UCSD-AML1 (cell line): Measurements from ENCODE around the gene FHIT.

Experiments used
- DNase-seq: peaks from one replicate; lab custom pipeline; 2025; ENCODE audit not compliant: unreplicated experiment; lab: John Stamatoyannopoulos, UW

FHIT gene

GRCh38 chr3:60779637-60780036 is 471.6 kb downstream of the FHIT start:
- DNase-seq = no peak

GRCh38 chr3:60775985-60776384 is 475.3 kb downstream of the FHIT start:
- DNase-seq = no peak

GRCh38 chr3:60774617-60775016 is 476.6 kb downstream of the FHIT start:
- DNase-seq = no peak

DNA sequence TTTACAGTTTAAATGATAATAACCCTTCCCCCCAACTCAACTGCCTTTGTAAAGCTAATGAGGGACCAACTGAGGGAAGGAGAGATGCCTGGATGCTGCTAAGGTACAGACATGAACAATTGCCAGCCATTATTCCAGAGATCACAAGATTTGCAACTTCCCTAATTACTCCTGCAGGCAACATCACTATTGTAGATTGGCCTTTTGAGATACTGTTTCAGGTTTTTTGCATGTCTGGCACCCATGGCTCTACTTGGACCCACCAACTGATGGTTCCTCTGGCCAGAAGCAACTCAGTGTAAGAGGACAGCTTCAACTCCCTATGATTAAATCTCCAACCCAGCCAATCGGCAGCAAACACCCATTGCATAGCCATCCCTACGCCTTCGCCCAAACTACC is 478.7 kb downstream of the FHIT start:
- DNase-seq = no peak

DNA sequence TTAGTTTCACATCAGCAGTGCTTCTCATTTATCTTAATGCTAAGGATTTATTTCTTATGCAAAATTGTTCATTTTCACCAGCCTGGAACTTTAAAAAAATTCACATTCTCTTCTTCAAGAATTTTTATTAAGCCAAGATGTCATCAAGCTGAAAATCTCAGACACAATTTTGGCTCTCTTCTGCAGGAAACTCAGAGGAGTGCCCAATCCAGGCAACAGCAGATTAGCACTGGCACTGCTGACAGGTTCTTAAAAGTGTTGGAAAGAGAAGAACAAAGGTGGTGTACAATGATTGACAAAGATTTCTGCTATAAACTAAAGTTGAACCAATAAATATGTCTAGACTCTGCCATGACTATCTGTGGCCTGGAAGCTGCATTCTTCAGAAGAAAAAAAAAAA is 479.5 kb downstream of the FHIT start:
- DNase-seq = no peak

- DNase-seq = no peak
Observed at GRCh38 chr3:60770532-60770931, 480.7 kb downstream of the FHIT start.

GRCh38 chr3:60767536-60767935 is 483.7 kb downstream of the FHIT start:
- DNase-seq = no peak

DNA sequence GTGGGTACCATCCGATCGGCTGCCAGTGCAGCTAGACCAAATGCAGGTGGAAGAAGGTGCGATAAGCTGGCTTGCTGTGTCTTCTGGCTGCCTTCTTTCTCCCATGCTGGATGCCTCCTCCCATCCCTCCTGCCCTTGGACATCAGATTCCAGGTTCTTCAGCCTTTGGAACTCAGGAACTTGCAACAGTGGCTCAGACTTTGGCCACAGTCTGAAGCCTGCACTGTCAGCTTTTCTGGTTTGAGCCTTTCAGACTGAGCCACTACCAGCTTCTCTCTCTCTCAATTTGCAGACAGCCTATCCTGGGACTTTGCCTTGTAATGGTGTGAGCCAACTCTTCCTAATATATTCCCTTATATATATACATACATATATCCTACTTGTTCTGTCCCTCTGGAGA is 485.5 kb downstream of the FHIT start:
- DNase-seq = no peak

- no peak for DNase-seq
Observed at GRCh38 chr3:60764870-60765269, 486.4 kb downstream of the FHIT start.

GRCh38 chr3:60760145-60760544 is 491.1 kb downstream of the FHIT start:
- no peak for DNase-seq

DNA sequence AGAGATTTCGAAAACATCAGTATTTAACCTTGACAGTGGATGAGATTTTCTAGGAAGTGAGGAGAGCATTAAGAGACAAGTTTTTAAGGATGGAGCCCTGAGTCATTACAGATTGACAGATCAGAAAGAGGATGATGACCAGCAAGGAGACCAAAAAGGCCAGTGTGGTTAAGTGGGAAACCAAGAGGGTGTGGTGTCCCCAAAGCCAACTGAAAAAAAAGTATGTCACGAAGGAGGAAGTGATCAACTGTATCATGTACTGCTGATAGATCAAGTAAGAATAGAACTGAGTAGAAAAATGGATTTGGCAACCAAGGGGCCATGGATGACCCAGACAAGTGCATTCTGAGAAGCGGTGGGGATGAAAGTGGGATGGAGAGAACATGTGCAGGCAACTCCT is 491.8 kb downstream of the FHIT start:
- no peak for DNase-seq

DNA sequence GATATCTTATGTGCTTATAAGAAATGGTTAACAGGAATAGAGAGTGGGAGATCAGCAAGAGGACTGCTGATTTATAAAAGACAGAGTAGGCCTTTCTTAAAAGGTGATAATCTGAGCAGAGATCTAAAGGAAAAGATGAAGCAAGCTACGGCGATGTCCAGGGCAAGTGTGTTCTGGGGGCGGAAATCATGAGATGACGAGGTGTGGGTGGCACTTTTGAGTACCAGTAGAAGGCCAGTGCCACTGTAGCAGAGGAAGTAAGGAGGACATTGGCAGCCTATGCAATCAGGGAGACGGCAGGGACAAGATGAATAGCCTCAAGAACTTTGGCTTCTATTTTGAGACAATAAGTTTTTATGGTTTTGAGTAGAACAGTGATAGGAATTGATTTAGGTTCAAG is 492.4 kb downstream of the FHIT start:
- DNase-seq = no peak

DNA sequence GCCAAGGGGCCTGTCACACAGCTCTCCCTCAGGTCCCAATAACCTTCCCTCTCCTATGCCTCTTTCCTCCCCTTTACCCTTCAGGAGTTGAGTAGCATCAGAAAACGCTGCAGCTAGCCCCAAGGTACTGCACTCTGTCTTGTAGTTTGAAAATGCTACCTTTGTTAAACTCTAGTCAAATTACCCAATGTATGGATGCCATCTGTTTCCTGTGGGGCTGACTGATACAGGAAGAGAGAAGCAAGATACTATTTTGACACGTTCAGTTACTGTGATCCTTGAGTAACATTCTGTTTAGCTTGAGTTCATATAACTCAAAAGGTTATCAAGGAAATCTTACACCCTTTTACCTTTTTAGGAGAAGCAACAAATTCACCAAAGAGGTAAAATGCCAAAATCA is 493.1 kb downstream of the FHIT start:
- DNase-seq = no peak

DNA sequence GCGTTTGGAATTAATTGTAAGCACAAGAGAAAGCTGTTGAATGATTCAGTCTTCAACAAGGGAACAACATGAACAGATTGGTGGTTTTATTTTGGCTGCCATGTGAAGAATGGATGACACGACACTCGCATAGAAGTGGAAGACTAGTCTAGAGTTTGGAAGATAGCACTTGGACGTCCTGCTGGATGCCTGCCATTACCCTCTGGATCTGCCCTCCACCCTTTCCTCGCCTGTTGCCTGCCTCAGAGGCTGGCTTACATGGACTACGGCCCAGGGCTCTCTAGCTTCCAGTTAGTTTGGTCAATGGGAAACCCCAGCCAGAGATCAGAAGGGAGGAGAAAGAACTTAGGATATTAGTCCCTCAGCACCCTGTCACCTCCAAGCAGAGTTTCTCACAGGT is 493.5 kb downstream of the FHIT start:
- DNase-seq = no peak

GRCh38 chr3:60756241-60757030 is 494.8 kb downstream of the FHIT start:
- DNase-seq = no peak

GRCh38 chr3:60755094-60755493 is 496.2 kb downstream of the FHIT start:
- DNase-seq = no peak

GRCh38 chr3:60754617-60755016 is 496.6 kb downstream of the FHIT start:
- no peak for DNase-seq

DNA sequence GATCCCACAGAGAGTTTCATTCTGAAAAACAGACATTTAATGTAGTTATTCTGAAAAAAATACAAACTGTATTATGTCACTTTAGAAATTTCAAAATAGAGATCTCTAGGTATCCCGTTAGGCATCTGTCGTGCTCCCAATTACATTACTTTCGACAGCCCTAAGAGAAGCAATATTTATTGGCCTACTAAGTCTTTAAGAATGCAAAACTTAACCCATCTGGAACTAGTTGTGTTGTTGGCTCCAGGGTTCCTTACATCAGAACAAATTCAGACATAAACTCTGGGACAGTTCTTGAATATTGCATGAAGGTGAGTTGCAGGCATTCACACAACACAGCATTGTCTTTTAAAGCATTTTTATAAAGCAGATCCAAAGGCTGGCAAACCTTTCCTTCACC is 498.4 kb downstream of the FHIT start:
- DNase-seq = no peak

- DNase-seq = no peak
Observed at GRCh38 chr3:60746695-60747416, 504.4 kb downstream of the FHIT start.

DNA sequence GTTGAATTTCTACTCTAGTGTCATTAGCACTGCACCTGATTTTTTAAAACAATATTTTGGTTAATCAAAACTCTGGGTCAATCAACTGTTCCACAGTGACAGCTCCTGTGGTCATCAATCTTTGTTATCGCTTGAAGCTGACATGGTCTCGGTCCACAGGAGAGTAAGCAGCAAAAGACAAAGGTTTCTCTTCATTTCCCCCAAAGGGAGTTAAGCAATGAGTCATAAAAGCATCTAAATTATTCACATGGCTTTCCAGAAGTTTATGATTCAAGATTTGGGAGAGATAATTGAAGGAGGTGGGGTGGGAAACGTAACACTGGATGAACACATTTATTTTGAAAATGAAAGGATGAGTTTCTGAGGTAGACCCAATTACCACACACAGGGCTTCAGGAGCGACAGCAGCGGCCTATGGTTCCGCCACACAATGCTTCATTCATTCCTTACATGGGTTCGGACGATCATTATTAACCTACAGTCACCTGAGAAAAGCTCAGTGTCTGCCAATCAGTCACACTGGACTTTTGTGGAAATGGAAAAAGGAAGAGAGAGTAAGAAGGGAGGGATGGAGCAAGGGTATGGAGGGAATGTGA is 505.1 kb downstream of the FHIT start:
- no peak for DNase-seq

DNA sequence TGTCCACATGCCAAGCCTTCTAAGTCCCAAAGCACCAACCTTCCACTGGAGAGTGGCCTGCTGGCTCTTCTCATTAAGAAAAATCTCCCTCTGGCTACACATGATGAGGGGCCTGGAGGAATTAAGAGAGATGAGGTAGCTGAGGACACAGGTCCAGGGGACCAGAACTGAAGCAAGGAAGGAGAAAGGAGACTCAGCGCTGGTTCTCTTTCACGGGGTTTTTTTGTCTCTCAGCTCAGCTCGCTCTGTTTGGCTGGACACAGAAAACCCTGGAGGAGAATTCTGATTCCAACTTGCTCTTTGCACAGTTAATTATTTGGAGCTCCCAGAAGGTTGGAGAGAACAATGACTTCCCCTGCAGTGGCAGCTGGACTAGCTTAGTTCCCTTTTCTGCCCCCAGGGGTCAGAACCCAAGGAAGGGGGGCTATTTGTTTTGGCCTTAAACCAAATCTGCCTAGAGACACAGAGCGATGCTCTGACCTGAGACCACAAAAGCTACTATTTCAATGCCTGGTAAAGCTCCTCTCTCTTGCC is 507.6 kb downstream of the FHIT start:
- DNase-seq = no peak

- no peak for DNase-seq
Observed at GRCh38 chr3:60742606-60743145, 508.6 kb downstream of the FHIT start.
